Neural cell (in vitro differentiated cells): ENCODE data around the gene PPIF. TPM values are rescaled to one million over a fixed set of nuclear protein-coding genes. Genes with fewer than 3 reads are reported as not detected.

Experiments
- H2AFZ ChIP-seq: fragments of 200-600, 300-800 bp; sonication (generic), shearing (Covaris generic); 2 replicates; pipeline ENCODE4 v1.6.0; 2014; ENCODE audit warnings: low read depth, mild to moderate bottlenecking, antibody characterized with exemption, low read length, moderate library complexity
- H3F3A ChIP-seq: fragments of 200-600 bp; shearing (Covaris generic); 2 replicates; pipeline ENCODE4 v1.6.1; 2016; ENCODE audit warnings: mild to moderate bottlenecking, moderate library complexity, mixed read lengths, antibody characterized with exemption, low read length; ENCODE audit not compliant: insufficient read depth, poor library complexity, severe bottlenecking
- H3K27ac ChIP-seq: fragments of 200-600, 300-800 bp; sonication (generic), shearing (Covaris generic); 2 replicates; pipeline ENCODE4 v1.5.1; 2014; ENCODE audit warnings: mild to moderate bottlenecking, low read length, moderate library complexity
- H3K27me3 ChIP-seq: fragments of 300-800, 200-600 bp; sonication (generic), shearing (Covaris generic); 2 replicates; pipeline ENCODE4 v1.6.0; 2014; ENCODE audit warnings: mild to moderate bottlenecking, low read depth, low read length, moderate library complexity; ENCODE audit not compliant: insufficient read depth
- H3K36me3 ChIP-seq: fragments of 300-800, 200-600 bp; sonication (generic), shearing (Covaris generic); 2 replicates; pipeline ENCODE4 v1.5.1; 2014; ENCODE audit warnings: mild to moderate bottlenecking, antibody characterized with exemption, low read length, moderate library complexity; ENCODE audit not compliant: insufficient read depth
- H3K4me2 ChIP-seq: fragments of 300-800, 200-600 bp; sonication (generic), shearing (Covaris generic); 2 replicates; pipeline ENCODE4 v1.6.0; 2014; ENCODE audit warnings: mild to moderate bottlenecking, low read length
- H3K4me3 ChIP-seq: fragments of 300-800, 200-600 bp; sonication (generic), shearing (Covaris generic); 2 replicates; pipeline ENCODE4 v1.5.1; 2014; ENCODE audit warnings: mild to moderate bottlenecking, low read length, moderate library complexity
- H3K79me2 ChIP-seq: fragments of 200-600 bp; shearing (Covaris generic); replicated peaks from 2 replicates; pipeline ENCODE4 v1.6.0; 2014; ENCODE audit warnings: mild to moderate bottlenecking, low read length, moderate library complexity; ENCODE audit not compliant: insufficient read depth
- H3K9ac ChIP-seq: fragments of 300-800, 200-600 bp; sonication (generic), shearing (Covaris generic); 2 replicates; pipeline ENCODE4 v1.6.1; 2016; ENCODE audit warnings: mild to moderate bottlenecking, low read length, mixed read lengths
- H3K9me2 ChIP-seq: fragments of 200-600 bp; shearing (Covaris generic); 2 replicates; pipeline ENCODE4 v1.6.1; 2016; ENCODE audit warnings: mild to moderate bottlenecking, low read length, mixed read lengths; ENCODE audit not compliant: insufficient read depth
- H3K9me3 ChIP-seq: fragments of 200-600, 300-800 bp; sonication (generic), shearing (Covaris generic); 2 replicates; pipeline ENCODE4 v1.6.1; 2016; ENCODE audit warnings: mild to moderate bottlenecking, mixed run types, low read length, moderate library complexity, mixed read lengths
- H4K20me1 ChIP-seq: fragments of 200-600 bp; shearing (Covaris generic); 2 replicates; pipeline ENCODE4 v1.6.1; 2016; ENCODE audit warnings: mild to moderate bottlenecking, mixed run types; ENCODE audit not compliant: insufficient read depth
- EP300 ChIP-seq: fragments of 450-650 bp; conservative IDR thresholded peaks from 2 replicates; pipeline ENCODE4 v1.6.1; 2014; ENCODE audit warnings: antibody characterized with exemption, mild to moderate bottlenecking, moderate library complexity; ENCODE audit not compliant: poor library complexity, severe bottlenecking
- EZH2 ChIP-seq: fragments of 200-600, 300-800 bp; shearing (Covaris generic), sonication (generic); IDR thresholded peaks from 2 replicates; pipeline ENCODE4 v1.6.1; 2014; ENCODE audit warnings: antibody characterized with exemption, low read length, borderline replicate concordance, mild to moderate bottlenecking; ENCODE audit not compliant: insufficient read depth, poor library complexity, severe bottlenecking
- MXI1 ChIP-seq: fragments of 450-650 bp; conservative IDR thresholded peaks from 2 replicates; pipeline ENCODE4 v1.6.1; 2014; ENCODE audit warnings: antibody characterized with exemption, mild to moderate bottlenecking; ENCODE audit not compliant: poor library complexity, severe bottlenecking
- POLR2AphosphoS5 ChIP-seq: IDR thresholded peaks from 2 replicates; pipeline ENCODE4 v1.6.1; 2012
- RAD21 ChIP-seq: fragments of 450-650 bp; conservative IDR thresholded peaks from 2 replicates; pipeline ENCODE4 v1.6.1; 2014; ENCODE audit warnings: antibody characterized with exemption, mild to moderate bottlenecking, moderate library complexity
- SMC3 ChIP-seq: fragments of 450-650 bp; conservative IDR thresholded peaks from 2 replicates; pipeline ENCODE4 v1.6.1; 2014; ENCODE audit warnings: antibody characterized with exemption, mild to moderate bottlenecking, moderate library complexity; ENCODE audit not compliant: poor library complexity
- TAF1 ChIP-seq: IDR thresholded peaks from 2 replicates; pipeline ENCODE4 v1.6.1; 2012; ENCODE audit warnings: low read depth
- polyA plus RNA-seq: library from polyadenylated mRNA; depleted of rRNA; stranded (reverse); fragments of >200 nt; gene quantifications from 2 replicates; pipeline ENCODE4 v1.2.3, GENCODE V29; 2014
- TF ChIP-seq, protein P1 (sequence below): fragments of 450-650 bp; IDR thresholded peaks from 2 replicates; pipeline ENCODE4 v1.5.1; 2014; ENCODE audit warnings: antibody characterized with exemption, mild to moderate bottlenecking, moderate library complexity; ENCODE audit not compliant: poor library complexity, severe bottlenecking
- TF ChIP-seq, protein P2 (sequence below): IDR thresholded peaks from 2 replicates; pipeline ENCODE4 v1.6.1; 2012; ENCODE audit warnings: borderline replicate concordance

The PPIF gene
- polyA plus RNA-seq, 1 donor from 2014 or later: 13.6 TPM

DNA sequence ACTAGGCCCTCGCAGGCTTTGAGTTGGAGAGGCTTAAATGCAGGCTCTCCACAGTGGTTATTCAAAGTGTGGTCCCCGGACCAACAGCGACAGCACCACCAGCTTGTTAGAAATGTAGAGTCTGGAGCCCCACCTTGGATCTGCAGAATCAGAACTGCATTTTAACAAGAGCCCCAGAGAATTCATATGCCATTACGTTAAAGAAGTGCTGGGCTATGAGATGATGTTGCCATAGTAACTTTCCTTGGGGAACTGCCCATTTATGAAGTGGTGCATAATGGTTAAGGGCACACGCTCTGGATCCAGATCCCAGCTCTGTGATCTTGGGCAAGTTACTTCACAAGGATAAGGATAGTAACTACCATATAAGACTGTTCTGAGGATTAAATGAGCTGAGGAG lies 49.3 kb downstream of the PPIF start:
- Histone ChIP-seq H2AFZ (no peak overlapping the region), H3K79me2 (no peaks in the 10 kb centered on the region), H3K27ac (peak overlapping the region; percentile 59), H4K20me1 (no peaks in the 10 kb centered on the region), H3K36me3 (no peaks in the 10 kb centered on the region), H3K4me2 (no peak overlapping the region), H3K9me2 (no peaks in the 10 kb centered on the region), H3K9ac (no peak overlapping the region), H3K9me3 (no peaks in the 10 kb centered on the region), H3K27me3 (no peaks in the 10 kb centered on the region), H3K4me3 (peak overlapping the region; percentile 5), H3F3A (no peaks in the 10 kb centered on the region)
- TF ChIP-seq, protein P1, sequence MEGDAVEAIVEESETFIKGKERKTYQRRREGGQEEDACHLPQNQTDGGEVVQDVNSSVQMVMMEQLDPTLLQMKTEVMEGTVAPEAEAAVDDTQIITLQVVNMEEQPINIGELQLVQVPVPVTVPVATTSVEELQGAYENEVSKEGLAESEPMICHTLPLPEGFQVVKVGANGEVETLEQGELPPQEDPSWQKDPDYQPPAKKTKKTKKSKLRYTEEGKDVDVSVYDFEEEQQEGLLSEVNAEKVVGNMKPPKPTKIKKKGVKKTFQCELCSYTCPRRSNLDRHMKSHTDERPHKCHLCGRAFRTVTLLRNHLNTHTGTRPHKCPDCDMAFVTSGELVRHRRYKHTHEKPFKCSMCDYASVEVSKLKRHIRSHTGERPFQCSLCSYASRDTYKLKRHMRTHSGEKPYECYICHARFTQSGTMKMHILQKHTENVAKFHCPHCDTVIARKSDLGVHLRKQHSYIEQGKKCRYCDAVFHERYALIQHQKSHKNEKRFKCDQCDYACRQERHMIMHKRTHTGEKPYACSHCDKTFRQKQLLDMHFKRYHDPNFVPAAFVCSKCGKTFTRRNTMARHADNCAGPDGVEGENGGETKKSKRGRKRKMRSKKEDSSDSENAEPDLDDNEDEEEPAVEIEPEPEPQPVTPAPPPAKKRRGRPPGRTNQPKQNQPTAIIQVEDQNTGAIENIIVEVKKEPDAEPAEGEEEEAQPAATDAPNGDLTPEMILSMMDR: no peak
- TF ChIP-seq SMC3 (no peak), TAF1 (no peak), MXI1 (no peak), RAD21 (no peak), EP300 (no peak), POLR2AphosphoS5 (no peak), EZH2 (no peak)
- TF ChIP-seq, protein P2, sequence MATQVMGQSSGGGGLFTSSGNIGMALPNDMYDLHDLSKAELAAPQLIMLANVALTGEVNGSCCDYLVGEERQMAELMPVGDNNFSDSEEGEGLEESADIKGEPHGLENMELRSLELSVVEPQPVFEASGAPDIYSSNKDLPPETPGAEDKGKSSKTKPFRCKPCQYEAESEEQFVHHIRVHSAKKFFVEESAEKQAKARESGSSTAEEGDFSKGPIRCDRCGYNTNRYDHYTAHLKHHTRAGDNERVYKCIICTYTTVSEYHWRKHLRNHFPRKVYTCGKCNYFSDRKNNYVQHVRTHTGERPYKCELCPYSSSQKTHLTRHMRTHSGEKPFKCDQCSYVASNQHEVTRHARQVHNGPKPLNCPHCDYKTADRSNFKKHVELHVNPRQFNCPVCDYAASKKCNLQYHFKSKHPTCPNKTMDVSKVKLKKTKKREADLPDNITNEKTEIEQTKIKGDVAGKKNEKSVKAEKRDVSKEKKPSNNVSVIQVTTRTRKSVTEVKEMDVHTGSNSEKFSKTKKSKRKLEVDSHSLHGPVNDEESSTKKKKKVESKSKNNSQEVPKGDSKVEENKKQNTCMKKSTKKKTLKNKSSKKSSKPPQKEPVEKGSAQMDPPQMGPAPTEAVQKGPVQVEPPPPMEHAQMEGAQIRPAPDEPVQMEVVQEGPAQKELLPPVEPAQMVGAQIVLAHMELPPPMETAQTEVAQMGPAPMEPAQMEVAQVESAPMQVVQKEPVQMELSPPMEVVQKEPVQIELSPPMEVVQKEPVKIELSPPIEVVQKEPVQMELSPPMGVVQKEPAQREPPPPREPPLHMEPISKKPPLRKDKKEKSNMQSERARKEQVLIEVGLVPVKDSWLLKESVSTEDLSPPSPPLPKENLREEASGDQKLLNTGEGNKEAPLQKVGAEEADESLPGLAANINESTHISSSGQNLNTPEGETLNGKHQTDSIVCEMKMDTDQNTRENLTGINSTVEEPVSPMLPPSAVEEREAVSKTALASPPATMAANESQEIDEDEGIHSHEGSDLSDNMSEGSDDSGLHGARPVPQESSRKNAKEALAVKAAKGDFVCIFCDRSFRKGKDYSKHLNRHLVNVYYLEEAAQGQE: no peak

DNA sequence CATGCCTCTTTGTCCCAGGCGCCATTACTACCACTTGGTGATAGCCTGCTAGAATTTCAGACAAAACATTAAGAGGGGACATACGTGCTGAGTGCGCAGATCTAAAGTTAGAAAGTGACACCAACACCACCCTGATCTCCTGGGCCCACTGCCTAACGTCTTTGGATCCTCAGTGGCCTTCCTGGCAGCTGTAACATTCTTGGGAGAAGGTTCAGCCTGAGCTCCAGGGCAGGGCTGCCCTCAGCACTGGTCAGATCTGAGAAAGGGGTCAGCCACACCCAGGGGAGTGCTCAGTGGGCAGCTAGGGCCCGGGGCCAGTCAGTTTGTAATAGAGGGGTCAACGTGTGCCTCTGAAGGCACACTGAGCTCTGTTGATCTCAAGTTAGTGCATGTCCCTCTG lies 49.8 kb downstream of the PPIF start:
- peak overlapping the region; percentile 24 for H3K9ac ChIP-seq
- no peak overlapping the region for H3K4me2 ChIP-seq
- peak overlapping the region; percentile 59 for H3K27ac ChIP-seq

More for the DNA sequence above, 49.8 kb downstream of the PPIF start:
- Histone ChIP-seq H3K79me2 (no peaks in the 10 kb centered on the region), H3K4me3 (peak overlapping the region; percentile 5), H2AFZ (no peak overlapping the region), H3K9me3 (no peaks in the 10 kb centered on the region), H3K27me3 (no peaks in the 10 kb centered on the region), H3K36me3 (no peaks in the 10 kb centered on the region), H3F3A (no peaks in the 10 kb centered on the region), H4K20me1 (no peaks in the 10 kb centered on the region), H3K9me2 (no peaks in the 10 kb centered on the region)
- no peak for TF ChIP-seq EZH2
